ENCODE measurements around the gene PACS1.

- no peak for TF ChIP-seq CTCF (conservative IDR thresholded peaks at IDR 0.05; ENCODE audit: low read length)
- TF ChIP-seq EZH2phosphoT487 (IDR thresholded peaks at IDR 0.05; ENCODE audit: borderline replicate concordance) = no peak
Observed at GRCh38 chr11:66032957-66033735, 36.9 kb upstream of the PACS1 start.
